Measurements from ENCODE around the gene RFPL3.
"Not testable (repeated sequence)": the region's sequence is repeated elsewhere in the genome, so short reads cannot be mapped to it uniquely, and the experiment has no call there.

RFPL3 gene

GRCh38 chr22:32331236-32331917 lies 26.3 kb upstream of the RFPL3 start:
- DNase-seq, result no peak

GRCh38 chr22:32331918-32332725 lies 25.5 kb upstream of the RFPL3 start:
- no peak for DNase-seq

- no peak for DNase-seq
Observed at GRCh38 chr22:32333141-32333768, 24.4 kb upstream of the RFPL3 start.

GRCh38 chr22:32333769-32334659 lies 23.7 kb upstream of the RFPL3 start:
- DNase-seq, result no peak

GRCh38 chr22:32334660-32335365 lies 22.9 kb upstream of the RFPL3 start:
- DNase-seq, result no peak

- DNase-seq, result no peak
Observed at GRCh38 chr22:32335471-32335870, 22.2 kb upstream of the RFPL3 start.

- no peak for DNase-seq
Observed at GRCh38 chr22:32336121-32336603, 21.5 kb upstream of the RFPL3 start.

- DNase-seq, result no peak
Observed at GRCh38 chr22:32336771-32337424, 20.8 kb upstream of the RFPL3 start.

- DNase-seq, result not testable (repeated sequence)
Observed at GRCh38 chr22:32337425-32337824, 20.2 kb upstream of the RFPL3 start.

GRCh38 chr22:32338757-32339156 lies 18.9 kb upstream of the RFPL3 start:
- DNase-seq, result no peak

GRCh38 chr22:32339190-32340012 lies 18.3 kb upstream of the RFPL3 start:
- DNase-seq, result no peak

- no peak for DNase-seq
Observed at GRCh38 chr22:32340411-32340810, 17.3 kb upstream of the RFPL3 start.

- no peak for DNase-seq
Observed at GRCh38 chr22:32341122-32341740, 16.4 kb upstream of the RFPL3 start.

- DNase-seq, result no peak
Observed at GRCh38 chr22:32342977-32343376, 14.7 kb upstream of the RFPL3 start.

- no peak for DNase-seq
Observed at GRCh38 chr22:32343941-32344340, 13.7 kb upstream of the RFPL3 start.

GRCh38 chr22:32348031-32348611 lies 9.5 kb upstream of the RFPL3 start:
- no peak for DNase-seq

- DNase-seq, result not testable (repeated sequence)
Observed at GRCh38 chr22:32351875-32352274, 5.8 kb upstream of the RFPL3 start.

- no peak for DNase-seq
Observed at GRCh38 chr22:32352681-32353080, 5.0 kb upstream of the RFPL3 start.

- no peak for DNase-seq
Observed at GRCh38 chr22:32353292-32353691, 4.4 kb upstream of the RFPL3 start.

- DNase-seq, result no peak
Observed at GRCh38 chr22:32353840-32354239, 3.8 kb upstream of the RFPL3 start.

Measured in CD4-positive, alpha-beta T cell treated with Interleukin-6 for 4 hours (primary cell).